ENCODE results near the gene CAMSAP1. TPM values are rescaled to one million over a fixed set of nuclear protein-coding genes. Genes with fewer than 3 reads are reported as not detected.
A peak's percentile ranks its signal among the peaks of the same experiment; 100 is the strongest.
"Not testable (repeated sequence)": the region's sequence is repeated elsewhere in the genome, so short reads cannot be mapped to it uniquely, and the experiment has no call there.

Gene CAMSAP1
- 28.5 TPM for total RNA-seq
- polyA plus RNA-seq: 9.9 TPM
- long read RNA-seq, donor 1: 0 reads
- long read RNA-seq, donor 2: 0 reads
- long read RNA-seq, donor 3, full-length matches to known transcripts: 3 of 3 reads
- long read RNA-seq, donor 3, partial matches to known transcripts: 0 of 3 reads
- long read RNA-seq, donor 3, other reads (novel, unspliced or antisense): 0 of 3 reads
- long read RNA-seq, donor 4: 0 reads
- long read RNA-seq, donor 5, full-length matches to known transcripts: 4 of 4 reads
- long read RNA-seq, donor 5, partial matches to known transcripts: 0 of 4 reads
- long read RNA-seq, donor 5, other reads (novel, unspliced or antisense): 0 of 4 reads
- long read RNA-seq, donor 6, full-length matches to known transcripts: 1 of 1 reads
- long read RNA-seq, donor 6, partial matches to known transcripts: 0 of 1 reads
- long read RNA-seq, donor 6, other reads (novel, unspliced or antisense): 0 of 1 reads
- long read RNA-seq, donor 7, partial matches to known transcripts: 0 of 1 reads
- long read RNA-seq, donor 7, other reads (novel, unspliced or antisense): 0 of 1 reads
- long read RNA-seq, donor 8: 0 reads
- long read RNA-seq, donor 9, full-length matches to known transcripts: 3 of 3 reads
- long read RNA-seq, donor 9, partial matches to known transcripts: 0 of 3 reads
- long read RNA-seq, donor 9, other reads (novel, unspliced or antisense): 0 of 3 reads
- long read RNA-seq, donor 10: 0 reads

- DNase-seq (ENCODE audit: low read depth in 6 of 9, low spot score in 9 of 9): peak; percentile 58 to 96 (median 91)
- Histone ChIP-seq H3K27me3 (ENCODE audit: control insufficient read depth in 2 of 2, insufficient read depth in 1 of 2, low read length in 1 of 2) (peaks cover 0 to 5% of the 10 kb centered on the region in 2 donors), H3K27ac (ENCODE audit: low read depth in 1 of 2, low read length in 1 of 2) (peak within 1 kb of the TSS in 1 of 2 donors; percentile 86), H3K4me1 (ENCODE audit: control insufficient read depth in 2 of 2, insufficient read depth in 2 of 2, low read length in 2 of 2) (peaks cover 9 to 15% of the 10 kb centered on the region in 2 donors), H3K36me3 (ENCODE audit: control insufficient read depth in 2 of 2, insufficient read depth in 2 of 2, low read length in 1 of 2) (peaks cover 0 to 7% of the 10 kb centered on the region in 2 donors), H3K4me3 (ENCODE audit: low read length in 2 of 2) (peak within 1 kb of the TSS; percentile 58 to 96), H3K9me3 (ENCODE audit: control insufficient read depth in 2 of 2, insufficient read depth in 1 of 2, low read length in 1 of 2) (peaks cover 1 to 5% of the 10 kb centered on the region in 2 donors)
- WGBS: under 1% methylated on average over 90 of the region's 91 CpGs
Measured at GRCh38 chr9:135907431-135908092, at the start of gene CAMSAP1. TSS of gene CAMSAP1 (minus strand) at chr9:135907546. CDS start at chr9:135907159, 387 bp downstream.

DNA sequence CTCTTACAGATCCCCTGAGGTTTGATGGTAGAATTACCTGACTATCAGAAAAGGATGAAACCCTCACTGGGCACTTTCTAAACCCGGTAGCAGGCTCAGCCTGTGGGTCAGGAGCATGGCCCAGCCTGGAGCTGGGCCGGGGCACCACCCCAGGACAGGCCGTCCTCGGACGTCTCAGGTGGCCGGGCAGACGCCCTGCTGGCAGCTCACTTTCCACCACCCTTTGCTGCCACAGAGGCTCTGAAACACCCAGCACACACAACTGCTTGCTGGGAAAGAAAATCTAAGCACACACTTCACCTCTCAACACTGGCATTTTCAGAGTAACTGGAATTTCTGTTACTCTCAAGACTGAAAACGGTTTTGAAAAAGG is 49.4 kb upstream of the CAMSAP1 start:
- H3K4me1 ChIP-seq (ENCODE audit: control insufficient read depth in 2 of 2, insufficient read depth in 2 of 2, low read length in 2 of 2): peaks cover 3 to 20% of the 10 kb centered on the region in 2 donors
- H3K36me3 ChIP-seq (ENCODE audit: control insufficient read depth in 2 of 2, insufficient read depth in 2 of 2, low read length in 1 of 2): peaks cover 12 to 22% of the 10 kb centered on the region in 2 donors
- H3K27me3 ChIP-seq (ENCODE audit: control insufficient read depth in 2 of 2, insufficient read depth in 1 of 2, low read length in 1 of 2): peaks cover 0 to 6% of the 10 kb centered on the region in 2 donors
- H3K4me3 ChIP-seq (ENCODE audit: low read length in 2 of 2): no peak overlapping the region
- 95% methylated on average over 8 of the region's 8 CpGs for WGBS
- no peak for DNase-seq (ENCODE audit: low read depth in 6 of 9, low spot score in 9 of 9)
- no peak overlapping the region for H3K27ac ChIP-seq (ENCODE audit: low read depth in 1 of 2, low read length in 1 of 2)
- H3K9me3 ChIP-seq (ENCODE audit: control insufficient read depth in 2 of 2, insufficient read depth in 1 of 2, low read length in 1 of 2): no peaks in the 10 kb centered on the region

GRCh38 chr9:135955934-135956801 is 48.8 kb upstream of the CAMSAP1 start:
- Histone ChIP-seq H3K27ac (ENCODE audit: low read depth in 1 of 2, low read length in 1 of 2) (no peak overlapping the region), H3K4me1 (ENCODE audit: control insufficient read depth in 2 of 2, insufficient read depth in 2 of 2, low read length in 2 of 2) (peaks cover 3 to 15% of the 10 kb centered on the region in 2 donors), H3K36me3 (ENCODE audit: control insufficient read depth in 2 of 2, insufficient read depth in 2 of 2, low read length in 1 of 2) (peaks cover 12 to 23% of the 10 kb centered on the region in 2 donors), H3K9me3 (ENCODE audit: control insufficient read depth in 2 of 2, insufficient read depth in 1 of 2, low read length in 1 of 2) (no peaks in the 10 kb centered on the region), H3K4me3 (ENCODE audit: low read length in 2 of 2) (no peak overlapping the region), H3K27me3 (ENCODE audit: control insufficient read depth in 2 of 2, insufficient read depth in 1 of 2, low read length in 1 of 2) (peaks cover 0 to 3% of the 10 kb centered on the region in 2 donors)
- no peak for DNase-seq (ENCODE audit: low read depth in 6 of 9, low spot score in 9 of 9)
- WGBS: 96% methylated on average over 32 of the region's 32 CpGs

GRCh38 chr9:135952664-135953206 is 45.4 kb upstream of the CAMSAP1 start:
- WGBS: 96% methylated on average over 22 of the region's 22 CpGs
- peaks cover 22 to 24% of the 10 kb centered on the region in 2 donors for H3K36me3 ChIP-seq (ENCODE audit: control insufficient read depth in 2 of 2, insufficient read depth in 2 of 2, low read length in 1 of 2)
- H3K27me3 ChIP-seq (ENCODE audit: control insufficient read depth in 2 of 2, insufficient read depth in 1 of 2, low read length in 1 of 2): no peaks in the 10 kb centered on the region
- peak overlapping the region; percentile 50 to 64 for H3K27ac ChIP-seq (ENCODE audit: low read depth in 1 of 2, low read length in 1 of 2)
- H3K4me1 ChIP-seq (ENCODE audit: control insufficient read depth in 2 of 2, insufficient read depth in 2 of 2, low read length in 2 of 2): peaks cover 0 to 13% of the 10 kb centered on the region in 2 donors
- no peak overlapping the region for H3K4me3 ChIP-seq (ENCODE audit: low read length in 2 of 2)
- no peak for DNase-seq (ENCODE audit: low read depth in 6 of 9, low spot score in 9 of 9)
- no peaks in the 10 kb centered on the region for H3K9me3 ChIP-seq (ENCODE audit: control insufficient read depth in 2 of 2, insufficient read depth in 1 of 2, low read length in 1 of 2)

- H3K36me3 ChIP-seq (ENCODE audit: control insufficient read depth in 2 of 2, insufficient read depth in 2 of 2, low read length in 1 of 2): peaks cover 24 to 27% of the 10 kb centered on the region in 2 donors
- peak in 1 of 9 donors; percentile 24 for DNase-seq (ENCODE audit: low read depth in 6 of 9, low spot score in 9 of 9)
- H3K27ac ChIP-seq (ENCODE audit: low read depth in 1 of 2, low read length in 1 of 2): peak overlapping the region; percentile 26 to 64
Measured at GRCh38 chr9:135951889-135952663, 44.7 kb upstream of the CAMSAP1 start.

DNA sequence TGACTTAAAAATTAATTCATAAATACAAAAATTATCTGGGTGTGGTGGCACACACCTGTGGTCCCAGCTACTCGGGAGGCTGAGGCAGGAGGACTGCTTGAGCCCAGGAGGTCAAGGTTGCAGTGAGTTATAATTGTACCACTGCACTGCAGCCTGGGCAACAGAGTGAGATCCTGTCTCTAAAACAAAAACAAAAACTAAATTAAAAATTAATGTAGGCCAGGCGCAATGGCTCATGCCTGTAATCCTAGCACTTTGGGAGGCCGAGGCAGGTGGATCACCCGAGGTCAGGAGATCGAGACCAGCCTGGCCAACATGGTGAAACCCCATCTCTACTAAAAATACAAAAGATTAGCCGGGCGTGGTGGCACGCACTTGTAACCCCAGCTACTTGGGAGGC is 44.0 kb upstream of the CAMSAP1 start:
- peaks cover 0 to 13% of the 10 kb centered on the region in 2 donors for H3K4me1 ChIP-seq (ENCODE audit: control insufficient read depth in 2 of 2, insufficient read depth in 2 of 2, low read length in 2 of 2)
- not testable (repeated sequence) for H3K27ac ChIP-seq (ENCODE audit: low read depth in 1 of 2, low read length in 1 of 2)

More at GRCh38 chr9:135951889-135952663, 44.7 kb upstream of the CAMSAP1 start:
- H3K4me1 ChIP-seq (ENCODE audit: control insufficient read depth in 2 of 2, insufficient read depth in 2 of 2, low read length in 2 of 2): peaks cover 0 to 13% of the 10 kb centered on the region in 2 donors
- 91% methylated on average over 18 of the region's 18 CpGs for WGBS
- H3K9me3 ChIP-seq (ENCODE audit: control insufficient read depth in 2 of 2, insufficient read depth in 1 of 2, low read length in 1 of 2): no peaks in the 10 kb centered on the region
- no peaks in the 10 kb centered on the region for H3K27me3 ChIP-seq (ENCODE audit: control insufficient read depth in 2 of 2, insufficient read depth in 1 of 2, low read length in 1 of 2)
- no peak overlapping the region for H3K4me3 ChIP-seq (ENCODE audit: low read length in 2 of 2)

GRCh38 chr9:135950841-135951240 is 43.5 kb upstream of the CAMSAP1 start:
- peak overlapping the region; percentile 15 to 17 for H3K27ac ChIP-seq (ENCODE audit: low read depth in 1 of 2, low read length in 1 of 2)
- not testable (repeated sequence) for H3K9me3 ChIP-seq (ENCODE audit: control insufficient read depth in 2 of 2, insufficient read depth in 1 of 2, low read length in 1 of 2); H3K27me3 ChIP-seq (ENCODE audit: control insufficient read depth in 2 of 2, insufficient read depth in 1 of 2, low read length in 1 of 2); H3K4me3 ChIP-seq (ENCODE audit: low read length in 2 of 2); DNase-seq (ENCODE audit: low read depth in 6 of 9, low spot score in 9 of 9)
- H3K4me1 ChIP-seq (ENCODE audit: control insufficient read depth in 2 of 2, insufficient read depth in 2 of 2, low read length in 2 of 2): peaks cover 0 to 13% of the 10 kb centered on the region in 2 donors
- peaks cover 36 to 39% of the 10 kb centered on the region in 2 donors for H3K36me3 ChIP-seq (ENCODE audit: control insufficient read depth in 2 of 2, insufficient read depth in 2 of 2, low read length in 1 of 2)
- WGBS: 97% methylated on average over 4 of the region's 4 CpGs

More for the DNA sequence above, 44.0 kb upstream of the CAMSAP1 start:
- not testable (repeated sequence) for H3K9me3 ChIP-seq (ENCODE audit: control insufficient read depth in 2 of 2, insufficient read depth in 1 of 2, low read length in 1 of 2); H3K27me3 ChIP-seq (ENCODE audit: control insufficient read depth in 2 of 2, insufficient read depth in 1 of 2, low read length in 1 of 2); H3K4me3 ChIP-seq (ENCODE audit: low read length in 2 of 2); DNase-seq (ENCODE audit: low read depth in 6 of 9, low spot score in 9 of 9)
- WGBS: 96% methylated on average over 8 of the region's 8 CpGs
- peaks cover 32 to 34% of the 10 kb centered on the region in 2 donors for H3K36me3 ChIP-seq (ENCODE audit: control insufficient read depth in 2 of 2, insufficient read depth in 2 of 2, low read length in 1 of 2)

All from thymus (tissue), 14 donors.